Adrenal gland (tissue), 5 donors: Measurements from ENCODE around the gene MRPL21.

ENCODE experiments used
- CTCF ChIP-seq, 6 experiments: fragments of 450-650 bp in 4 of 6; fragments of 200-600 bp in 2 of 6; sonication (generic) in 1 of 6; IDR thresholded peaks; 1 replicate in 5 of 6; 2 replicates in 1 of 6; pipeline versions ENCODE4 v1.5.1 to v1.8.0; 2016 to 2021; ENCODE audit warnings: antibody characterized with exemption in 6 of 6, mild to moderate bottlenecking in 2 of 6, moderate library complexity in 1 of 6
- POLR2A ChIP-seq, 2 donors: fragments of 450-650 bp; IDR thresholded peaks; one replicate each; pipeline ENCODE4 v1.6.1; 2017; ENCODE audit warnings: antibody characterized with exemption in 2 of 2, mild to moderate bottlenecking in 2 of 2, moderate library complexity in 1 of 2
- donor health status: DM: no; HTN: no; CAD: no.

- TF ChIP-seq CTCF (IDR thresholded peaks at IDR 0.05) (no peak), POLR2A (IDR thresholded peaks at IDR 0.05) (no peak)
Measured at GRCh38 chr11:68946416-68947090, 42.9 kb upstream of the MRPL21 start.
